ENCODE results near the gene GRAMD4.

GRAMD4 gene

GRCh38 chr22:46723882-46724281, 103.7 kb downstream of the GRAMD4 start:
- DNase-seq (ENCODE audit: low spot score): no peak

GRCh38 chr22:46725096-46725495, 104.9 kb downstream of the GRAMD4 start:
- DNase-seq (ENCODE audit: low spot score): no peak

DNA sequence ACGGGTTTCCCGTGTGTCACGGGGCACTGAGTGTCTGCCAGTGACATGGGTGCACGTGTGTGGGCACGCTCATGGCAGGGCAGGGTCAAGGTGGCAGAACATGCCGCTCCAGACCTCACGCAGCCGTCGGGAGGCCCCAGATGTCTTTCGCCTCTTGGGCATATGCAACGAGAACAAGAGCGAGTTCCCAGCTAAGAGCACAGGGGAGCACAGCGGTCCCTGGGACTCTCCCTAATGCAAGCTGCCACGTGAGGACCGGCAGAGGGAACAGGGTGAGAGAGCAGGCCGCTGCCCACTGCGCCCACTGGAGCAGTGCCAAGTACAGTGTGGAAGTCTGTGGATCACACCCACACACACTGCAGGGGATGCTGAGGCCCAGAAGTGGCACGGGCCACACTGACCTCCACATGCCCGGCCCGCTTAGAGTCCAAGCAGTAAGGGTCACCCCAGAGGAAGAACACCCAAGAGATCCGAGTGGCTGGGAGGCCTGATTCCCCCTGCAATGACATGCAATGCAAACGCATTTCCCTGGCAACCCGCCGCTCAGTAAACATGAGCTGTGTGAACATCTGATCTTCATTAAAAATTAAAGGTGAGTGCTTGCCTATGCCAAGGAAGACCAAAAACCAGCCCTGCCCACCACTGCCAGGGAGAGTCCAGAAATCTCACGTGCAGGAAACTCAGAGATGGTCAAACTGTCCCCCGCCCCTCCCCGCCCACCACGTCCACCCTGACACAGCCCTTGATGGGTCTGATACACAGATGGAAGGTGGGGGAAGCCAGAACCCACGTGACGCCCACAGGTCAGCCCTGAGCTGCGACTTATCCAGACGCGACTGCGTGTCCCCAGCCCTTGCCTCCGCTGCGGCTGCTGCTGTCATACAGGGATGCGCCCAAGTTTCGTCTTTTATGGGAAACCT, 106.1 kb downstream of the GRAMD4 start:
- no peak for DNase-seq (ENCODE audit: low spot score)

DNA sequence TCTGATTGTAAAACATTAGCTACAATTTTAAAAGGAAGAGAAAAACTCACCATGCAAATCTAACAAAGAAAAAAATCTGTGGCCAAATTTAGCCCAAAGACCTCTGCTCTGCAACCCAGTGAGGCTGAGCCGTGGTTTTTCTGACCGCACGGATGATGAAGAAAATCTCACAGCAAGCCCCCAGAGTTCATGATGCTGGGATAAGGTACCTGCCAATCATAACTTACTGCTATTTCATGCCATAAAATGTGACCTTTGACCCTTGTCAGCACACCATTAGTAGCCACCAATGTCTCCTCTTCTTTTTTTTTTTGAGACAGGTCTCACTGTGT, 106.8 kb downstream of the GRAMD4 start:
- no peak for DNase-seq (ENCODE audit: low spot score)

GRCh38 chr22:46727813-46728364, 107.7 kb downstream of the GRAMD4 start:
- DNase-seq (ENCODE audit: low spot score): no peak

GRCh38 chr22:46728470-46728869, 108.3 kb downstream of the GRAMD4 start:
- no peak for DNase-seq (ENCODE audit: low spot score)
